ENCODE results near the gene TMEM168.
"Not testable (repeated sequence)": the region's sequence is repeated elsewhere in the genome, so short reads cannot be mapped to it uniquely, and the experiment has no call there.

The TMEM168 gene

GRCh38 chr7:112789817-112790585 is at the start of gene TMEM168:
TMEM168 (minus strand) TSS chr7:112790393; CDS start chr7:112784825, 5,568 bp downstream.
- DNase-seq = peak; percentile 63

- DNase-seq = not testable (repeated sequence)
These were observed 45.7 kb upstream of the TMEM168 start for GRCh38 chr7:112835928-112836327.

- no peak for DNase-seq
These were observed 42.9 kb upstream of the TMEM168 start for GRCh38 chr7:112833082-112833481.

- DNase-seq = no peak
These were observed 40.6 kb upstream of the TMEM168 start for GRCh38 chr7:112830769-112831168.

GRCh38 chr7:112828696-112829095 is 38.5 kb upstream of the TMEM168 start:
- no peak for DNase-seq

- no peak for DNase-seq
These were observed 31.2 kb upstream of the TMEM168 start for GRCh38 chr7:112821345-112821744.

- DNase-seq = no peak
These were observed 29.3 kb upstream of the TMEM168 start for GRCh38 chr7:112819536-112819935.

GRCh38 chr7:112806156-112806555 is 16.0 kb upstream of the TMEM168 start:
- peak; percentile 19 for DNase-seq

- DNase-seq = no peak
These were observed 12.2 kb upstream of the TMEM168 start for GRCh38 chr7:112802406-112802805.

- no peak for DNase-seq
These were observed 10.3 kb upstream of the TMEM168 start for GRCh38 chr7:112800486-112800885.

GRCh38 chr7:112799448-112800120 is 9.4 kb upstream of the TMEM168 start:
- DNase-seq = no peak

GRCh38 chr7:112798274-112799159 is 8.3 kb upstream of the TMEM168 start:
- no peak for DNase-seq

GRCh38 chr7:112796552-112796951 is 6.4 kb upstream of the TMEM168 start:
- not testable (repeated sequence) for DNase-seq

- no peak for DNase-seq
These were observed 2.2 kb upstream of the TMEM168 start for GRCh38 chr7:112792441-112792840.

- DNase-seq = no peak
These were observed 1.4 kb upstream of the TMEM168 start for GRCh38 chr7:112791465-112792168.

- no peak for DNase-seq
These were observed 402 bp upstream of the TMEM168 start for GRCh38 chr7:112790586-112791003.

- no peak for DNase-seq
These were observed 758 bp downstream of the TMEM168 start for GRCh38 chr7:112789453-112789816.

- DNase-seq = no peak
These were observed 1.3 kb downstream of the TMEM168 start for GRCh38 chr7:112788778-112789343.

GRCh38 chr7:112784603-112785002 is 5.6 kb downstream of the TMEM168 start:
- no peak for DNase-seq

GRCh38 chr7:112782498-112782897 is 7.7 kb downstream of the TMEM168 start:
- no peak for DNase-seq

- DNase-seq = no peak
These were observed 8.6 kb downstream of the TMEM168 start for GRCh38 chr7:112781558-112781957.

- no peak for DNase-seq
These were observed 9.1 kb downstream of the TMEM168 start for GRCh38 chr7:112781110-112781509.

Data from NCI-H524 treated with DMSO at 0.1 percent for 48 hours (cell line).